Fibroblast of mammary gland (primary cell): ENCODE data around the gene MRFAP1.

Source experiments
- DNase-seq: peaks from one replicate; pipeline ENCODE4 v3.0.0-alpha.2; 2010; ENCODE audit warnings: low read depth
- H3K4me3 ChIP-seq: 2 replicates; pipeline ENCODE4 v1.5.1; 2011; ENCODE audit warnings: low read depth, mild to moderate bottlenecking, low read length, moderate library complexity; ENCODE audit not compliant: control insufficient read depth
- TF ChIP-seq, protein P1 (sequence below): conservative IDR thresholded peaks from 2 replicates; pipeline ENCODE4 v1.5.1; 2011; ENCODE audit warnings: low read depth, low read length, inconsistent platforms; ENCODE audit not compliant: control insufficient read depth, insufficient read depth

Gene MRFAP1

GRCh38 chr4:6673660-6674499, 33.4 kb downstream of the MRFAP1 start:
- TF ChIP-seq, protein P1, sequence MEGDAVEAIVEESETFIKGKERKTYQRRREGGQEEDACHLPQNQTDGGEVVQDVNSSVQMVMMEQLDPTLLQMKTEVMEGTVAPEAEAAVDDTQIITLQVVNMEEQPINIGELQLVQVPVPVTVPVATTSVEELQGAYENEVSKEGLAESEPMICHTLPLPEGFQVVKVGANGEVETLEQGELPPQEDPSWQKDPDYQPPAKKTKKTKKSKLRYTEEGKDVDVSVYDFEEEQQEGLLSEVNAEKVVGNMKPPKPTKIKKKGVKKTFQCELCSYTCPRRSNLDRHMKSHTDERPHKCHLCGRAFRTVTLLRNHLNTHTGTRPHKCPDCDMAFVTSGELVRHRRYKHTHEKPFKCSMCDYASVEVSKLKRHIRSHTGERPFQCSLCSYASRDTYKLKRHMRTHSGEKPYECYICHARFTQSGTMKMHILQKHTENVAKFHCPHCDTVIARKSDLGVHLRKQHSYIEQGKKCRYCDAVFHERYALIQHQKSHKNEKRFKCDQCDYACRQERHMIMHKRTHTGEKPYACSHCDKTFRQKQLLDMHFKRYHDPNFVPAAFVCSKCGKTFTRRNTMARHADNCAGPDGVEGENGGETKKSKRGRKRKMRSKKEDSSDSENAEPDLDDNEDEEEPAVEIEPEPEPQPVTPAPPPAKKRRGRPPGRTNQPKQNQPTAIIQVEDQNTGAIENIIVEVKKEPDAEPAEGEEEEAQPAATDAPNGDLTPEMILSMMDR: no peak
- peak overlapping the region; percentile 51 for H3K4me3 ChIP-seq
- DNase-seq: peak; percentile 94

DNA sequence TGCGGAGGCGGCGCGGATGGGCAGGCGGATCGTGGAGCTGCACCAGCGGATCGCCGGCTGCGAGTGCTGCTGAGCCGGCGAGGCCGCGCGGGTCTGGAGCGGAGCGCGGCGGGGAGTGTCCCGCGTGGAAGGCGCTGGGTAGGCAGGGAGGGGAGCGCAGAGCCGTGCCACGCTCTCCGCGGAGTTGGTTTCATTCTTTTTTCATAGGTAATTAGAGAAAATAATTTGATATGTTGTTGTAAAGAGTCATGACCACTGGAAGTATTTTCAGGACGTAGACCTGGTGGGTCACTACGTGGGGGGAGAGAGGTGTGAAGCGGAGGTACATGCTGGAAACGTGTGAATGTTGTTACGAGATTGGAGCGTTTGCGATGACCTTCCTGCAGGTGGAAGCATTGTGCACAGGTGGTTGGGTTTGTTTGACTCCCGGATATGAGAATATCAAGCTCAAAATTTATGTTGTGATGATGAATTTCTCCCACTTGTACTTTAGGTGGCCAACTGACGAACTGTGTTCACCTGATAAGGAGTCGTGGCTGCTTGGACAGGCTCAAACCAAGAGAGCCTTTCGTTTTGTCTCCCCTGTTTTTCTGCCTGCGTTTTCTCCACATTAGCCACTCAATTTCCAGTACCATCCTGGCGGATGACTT, 34.1 kb downstream of the MRFAP1 start:
- DNase-seq: peak; percentile 42
- TF ChIP-seq, protein P1: peak; percentile 32
- peak overlapping the region; percentile 51 for H3K4me3 ChIP-seq

DNA sequence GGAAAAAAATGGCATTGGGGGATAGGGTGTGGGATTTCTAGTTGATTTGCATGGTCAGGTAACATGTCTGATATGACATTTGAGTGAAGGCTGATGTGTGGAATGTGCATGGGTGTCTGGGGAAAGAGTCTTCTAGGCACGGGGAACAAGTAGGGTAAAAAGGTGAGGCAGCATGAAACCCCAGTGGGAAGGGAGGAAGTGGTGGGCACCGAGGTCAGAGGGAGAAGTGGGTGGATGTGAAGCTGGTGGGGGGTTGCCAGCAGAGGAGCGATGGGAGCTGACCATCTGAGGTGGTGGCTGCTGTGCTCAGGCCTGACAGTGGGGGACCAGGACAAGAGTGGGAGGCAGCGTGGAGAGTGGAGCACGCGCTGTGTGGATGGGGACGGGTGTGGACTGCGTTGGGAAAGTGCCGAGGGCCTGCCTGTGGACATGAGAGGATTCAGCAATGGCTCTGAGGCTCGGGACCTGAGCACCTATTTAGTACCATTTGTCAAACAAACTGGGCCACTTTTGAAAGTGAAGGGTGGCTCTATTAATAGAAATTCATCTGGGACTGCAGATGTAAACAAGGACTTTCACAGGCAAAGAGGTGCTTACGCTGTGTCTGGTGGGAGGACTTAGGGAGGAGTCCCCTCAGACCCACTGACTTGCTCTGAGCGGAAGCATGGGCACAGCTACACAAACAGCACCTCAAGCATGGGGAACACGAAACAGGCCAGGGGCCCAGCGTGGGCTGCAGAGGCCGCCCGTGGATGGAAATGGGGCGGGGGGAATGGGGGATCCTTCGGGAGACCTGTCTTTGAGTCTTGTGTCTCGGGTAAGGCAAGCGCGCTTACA, 36.5 kb downstream of the MRFAP1 start:
- DNase-seq: no peak
- TF ChIP-seq, protein P1: no peak
- H3K4me3 ChIP-seq: no peak overlapping the region

DNA sequence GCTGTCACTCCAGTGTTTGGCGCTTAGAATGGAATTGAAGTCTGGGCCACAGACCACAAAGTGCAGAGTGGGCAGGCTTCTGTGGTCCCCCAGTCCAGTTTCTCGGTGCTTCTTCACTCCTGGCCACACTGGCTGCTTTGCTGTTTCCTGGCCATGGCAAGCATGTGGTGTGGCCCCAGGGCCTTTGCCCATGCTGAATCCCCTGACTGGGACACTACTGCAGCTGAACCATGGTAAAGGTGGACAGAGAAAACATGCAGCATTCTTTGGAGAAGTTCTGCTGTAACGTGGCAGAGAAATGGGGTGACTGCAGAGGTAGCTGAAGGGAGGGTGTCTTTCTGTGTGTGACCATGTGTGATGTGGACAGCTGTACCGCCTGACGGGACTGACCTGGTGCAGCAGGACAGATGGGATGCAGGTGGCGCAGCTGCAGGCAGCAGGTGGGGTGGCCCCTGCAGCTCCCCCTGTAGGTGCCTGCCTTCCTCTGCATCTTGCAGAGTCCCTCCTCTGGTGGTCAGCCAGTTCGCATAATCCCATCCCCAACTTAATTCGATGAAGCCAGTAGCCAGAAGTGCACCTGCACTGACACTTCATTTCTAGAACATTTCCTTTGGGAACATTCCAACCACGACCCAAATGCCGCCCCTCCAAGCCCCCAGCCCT, 40.0 kb downstream of the MRFAP1 start:
- no peak for DNase-seq
- TF ChIP-seq, protein P1: no peak
- no peak overlapping the region for H3K4me3 ChIP-seq

DNA sequence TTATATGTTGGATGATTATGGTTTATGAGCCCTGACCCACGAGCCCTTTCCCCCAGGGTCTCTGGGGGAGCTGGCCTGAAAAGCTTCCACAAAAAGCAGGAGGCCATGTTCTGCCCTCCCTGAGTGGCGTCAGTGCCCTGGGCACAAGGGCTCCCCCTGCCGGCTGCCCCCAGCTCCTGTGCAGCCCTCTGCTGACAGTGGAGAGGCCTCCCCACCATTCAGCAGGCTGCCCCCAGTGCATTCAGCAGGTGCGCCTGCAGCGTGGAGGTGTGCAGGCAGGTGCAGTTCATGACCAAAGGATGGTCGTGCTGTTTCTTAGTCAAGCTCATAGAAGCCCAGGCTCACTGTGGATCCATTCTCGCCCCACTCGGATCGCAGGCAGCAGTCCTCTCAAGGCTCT, 40.7 kb downstream of the MRFAP1 start:
- DNase-seq: no peak
- no peak overlapping the region for H3K4me3 ChIP-seq
- TF ChIP-seq, protein P1: no peak
